T-helper 9 cell (primary cell): Measurements from ENCODE around the gene COMMD3.

Experiments used
- DNase-seq: peaks from one replicate; pipeline ENCODE4 v3.0.0-alpha.2; 2020

The COMMD3 gene

GRCh38 chr10:22320591-22321155 is 4.5 kb downstream of the COMMD3 start, which contains the start of gene BMI1:
BMI1 (plus strand) TSS chr10:22321099; CDS start chr10:22326450, 5,351 bp downstream.
- DNase-seq: peak; percentile 65

DNA sequence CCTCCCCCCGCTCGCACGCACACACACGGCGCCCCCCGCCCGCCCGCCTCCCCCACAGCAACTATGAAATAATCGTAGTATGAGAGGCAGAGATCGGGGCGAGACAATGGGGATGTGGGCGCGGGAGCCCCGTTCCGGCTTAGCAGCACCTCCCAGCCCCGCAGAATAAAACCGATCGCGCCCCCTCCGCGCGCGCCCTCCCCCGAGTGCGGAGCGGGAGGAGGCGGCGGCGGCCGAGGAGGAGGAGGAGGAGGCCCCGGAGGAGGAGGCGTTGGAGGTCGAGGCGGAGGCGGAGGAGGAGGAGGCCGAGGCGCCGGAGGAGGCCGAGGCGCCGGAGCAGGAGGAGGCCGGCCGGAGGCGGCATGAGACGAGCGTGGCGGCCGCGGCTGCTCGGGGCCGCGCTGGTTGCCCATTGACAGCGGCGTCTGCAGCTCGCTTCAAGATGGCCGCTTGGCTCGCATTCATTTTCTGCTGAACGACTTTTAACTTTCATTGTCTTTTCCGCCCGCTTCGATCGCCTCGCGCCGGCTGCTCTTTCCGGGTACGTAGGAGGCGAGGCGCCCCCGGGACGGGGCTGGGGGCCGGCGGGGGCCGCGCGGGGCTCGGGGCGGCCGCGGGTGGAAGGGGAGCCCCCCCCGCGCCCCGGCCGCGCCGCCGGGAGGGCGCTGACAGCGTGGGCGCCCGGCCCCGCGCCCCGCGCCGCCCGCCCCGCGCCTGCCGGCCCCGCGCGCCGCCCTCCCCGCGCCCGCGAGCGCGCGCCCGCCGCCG is 5.2 kb downstream of the COMMD3 start:
- peak; percentile 52 for DNase-seq

GRCh38 chr10:22321924-22322640 is 5.9 kb downstream of the COMMD3 start:
- no peak for DNase-seq

DNA sequence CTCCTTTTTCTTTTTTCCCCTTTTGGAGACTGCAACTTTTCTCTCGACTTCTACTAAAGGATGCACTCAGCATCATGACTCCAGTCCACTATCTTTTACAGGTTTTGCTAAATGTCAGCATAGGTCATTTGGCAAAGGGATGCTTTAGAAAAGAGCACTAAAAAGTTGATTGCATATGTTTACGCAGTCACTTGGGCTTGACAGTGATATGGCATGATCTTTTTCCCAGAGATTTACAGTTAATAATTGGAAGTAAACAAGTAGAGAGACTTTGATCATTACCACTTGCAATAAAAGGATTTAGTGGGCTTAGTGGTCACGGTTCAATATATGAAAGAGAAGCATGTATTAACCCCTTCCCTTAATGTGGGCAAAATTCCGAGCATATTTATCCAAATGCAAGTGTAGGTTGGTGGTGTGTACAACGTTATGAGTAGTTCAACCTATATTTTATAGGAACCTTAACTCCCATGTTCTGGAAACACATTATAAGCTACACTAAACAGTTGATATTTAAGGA is 6.5 kb downstream of the COMMD3 start:
- DNase-seq: no peak

DNA sequence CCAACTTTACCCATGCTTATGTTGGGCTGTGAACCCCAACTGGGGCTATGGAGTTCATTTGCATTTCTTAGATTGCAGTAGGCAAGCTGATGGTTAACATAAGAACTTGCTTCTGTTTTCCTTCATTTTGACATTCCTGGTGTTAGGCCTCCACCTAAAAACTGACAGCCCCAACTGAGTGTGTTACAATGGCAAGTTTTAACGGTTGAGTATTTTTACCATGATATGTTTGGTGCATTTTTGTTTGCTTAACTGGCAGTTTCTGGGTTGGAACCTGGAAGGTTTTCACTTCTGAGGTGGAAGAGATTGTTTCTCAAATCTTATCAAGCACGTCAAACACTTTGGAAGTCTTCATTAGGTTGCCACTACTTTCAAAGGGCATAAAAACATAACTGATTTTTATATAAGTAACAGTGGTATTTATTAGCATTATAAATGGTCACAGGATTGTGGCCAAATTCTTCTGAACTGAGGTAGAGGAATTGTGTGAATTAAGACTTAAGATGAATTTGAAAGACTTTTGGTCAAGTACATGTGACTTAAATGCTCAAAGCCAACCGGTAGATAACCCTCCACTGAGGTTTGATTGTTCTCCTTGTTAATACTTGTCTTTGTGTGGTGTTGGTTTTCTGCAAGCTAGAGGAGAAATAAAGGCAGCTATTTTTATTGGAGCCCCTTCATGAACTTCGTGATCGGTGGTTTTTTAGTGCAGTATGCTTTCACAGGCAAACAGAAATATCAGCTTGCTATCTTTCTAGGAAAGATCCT is 7.5 kb downstream of the COMMD3 start:
- no peak for DNase-seq

DNA sequence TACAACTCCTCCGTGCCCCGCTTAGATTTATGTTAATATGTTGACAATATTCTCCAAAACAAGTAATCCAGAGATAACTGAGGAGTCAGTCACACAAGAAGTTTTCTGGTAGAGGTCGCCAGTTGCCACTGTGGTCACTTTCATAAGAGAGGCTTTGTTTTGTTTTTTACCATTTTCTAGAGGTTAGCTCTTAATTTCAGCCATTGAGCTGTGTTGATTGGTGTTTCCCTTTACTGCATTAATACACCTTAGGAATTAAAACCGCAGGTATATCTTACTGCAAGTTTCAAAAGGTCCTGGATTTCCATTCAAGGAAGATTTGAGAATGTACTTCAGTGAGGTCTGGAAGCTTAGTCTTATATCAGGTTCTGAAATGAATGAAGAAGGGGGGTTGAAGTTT is 8.2 kb downstream of the COMMD3 start:
- DNase-seq: no peak

GRCh38 chr10:22324893-22325271 is 8.7 kb downstream of the COMMD3 start:
- DNase-seq: no peak

DNA sequence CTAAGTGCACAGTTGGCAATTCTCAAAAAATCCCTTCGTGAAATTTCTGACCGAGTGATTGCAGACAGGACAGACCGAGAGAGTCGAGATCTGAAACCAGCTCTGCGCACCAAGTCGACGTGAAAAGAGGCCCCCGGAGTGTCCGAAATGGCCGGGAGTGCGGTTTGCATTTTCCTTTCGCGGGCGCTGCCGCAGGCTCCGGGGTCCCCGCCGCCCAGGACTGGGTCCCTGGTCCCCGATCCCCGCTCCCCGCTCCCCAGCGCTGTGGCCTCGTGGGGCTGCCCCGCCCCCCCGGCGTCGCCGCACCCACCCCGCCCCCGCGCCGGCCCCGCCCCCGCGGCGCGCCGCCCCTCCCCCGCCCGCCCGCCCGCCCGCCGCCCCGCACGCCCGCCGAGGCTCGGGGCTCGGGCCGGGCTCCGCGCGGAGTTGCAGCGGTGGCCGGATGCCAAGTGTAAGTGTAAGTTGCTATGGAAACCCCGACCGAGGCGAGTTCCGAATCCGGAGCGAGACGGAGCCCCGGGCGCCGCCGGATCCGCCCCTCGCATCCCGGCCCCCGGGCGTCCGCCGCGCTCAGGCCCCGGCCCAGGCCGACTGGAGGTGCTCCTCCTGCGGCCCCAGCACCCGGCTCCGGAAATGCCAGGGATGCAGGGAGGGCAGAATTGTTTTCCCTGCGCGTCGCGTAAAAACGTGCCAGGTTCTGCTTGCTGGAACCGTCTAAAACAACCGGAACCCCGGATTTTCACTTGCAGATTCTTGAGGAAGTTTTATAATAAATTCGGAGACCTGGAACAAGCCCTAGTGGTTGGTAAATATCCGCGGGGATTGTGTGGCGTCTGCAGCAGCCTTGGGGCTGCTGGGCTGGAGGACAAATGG is 9.3 kb downstream of the COMMD3 start:
- DNase-seq: peak; percentile 75

DNA sequence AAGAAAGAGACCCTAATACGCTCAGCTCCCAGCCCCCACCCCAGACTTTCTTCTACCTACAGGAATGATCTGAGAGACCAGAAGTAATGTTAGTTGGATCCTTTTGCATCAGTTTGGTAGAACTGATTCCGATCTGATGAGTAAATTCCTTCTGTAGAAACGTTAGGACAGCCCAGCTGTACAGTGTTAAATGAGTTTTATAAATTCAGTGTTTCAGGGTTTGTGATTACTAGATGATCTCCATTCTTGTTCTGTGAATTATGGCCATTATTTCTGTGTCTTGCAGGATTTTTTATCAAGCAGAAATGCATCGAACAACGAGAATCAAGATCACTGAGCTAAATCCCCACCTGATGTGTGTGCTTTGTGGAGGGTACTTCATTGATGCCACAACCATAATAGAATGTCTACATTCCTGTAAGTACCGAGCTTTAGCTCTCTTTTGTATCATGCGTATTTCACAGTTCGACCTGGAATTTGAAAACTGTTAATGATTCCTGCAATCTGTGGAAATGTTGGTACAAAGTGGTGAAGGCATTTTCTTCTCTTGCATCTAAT is 10.0 kb downstream of the COMMD3 start:
- no peak for DNase-seq

- DNase-seq: no peak
Observed at GRCh38 chr10:22329150-22329549, 13.0 kb downstream of the COMMD3 start.

GRCh38 chr10:22332116-22332692 is 16.0 kb downstream of the COMMD3 start:
- DNase-seq: no peak

DNA sequence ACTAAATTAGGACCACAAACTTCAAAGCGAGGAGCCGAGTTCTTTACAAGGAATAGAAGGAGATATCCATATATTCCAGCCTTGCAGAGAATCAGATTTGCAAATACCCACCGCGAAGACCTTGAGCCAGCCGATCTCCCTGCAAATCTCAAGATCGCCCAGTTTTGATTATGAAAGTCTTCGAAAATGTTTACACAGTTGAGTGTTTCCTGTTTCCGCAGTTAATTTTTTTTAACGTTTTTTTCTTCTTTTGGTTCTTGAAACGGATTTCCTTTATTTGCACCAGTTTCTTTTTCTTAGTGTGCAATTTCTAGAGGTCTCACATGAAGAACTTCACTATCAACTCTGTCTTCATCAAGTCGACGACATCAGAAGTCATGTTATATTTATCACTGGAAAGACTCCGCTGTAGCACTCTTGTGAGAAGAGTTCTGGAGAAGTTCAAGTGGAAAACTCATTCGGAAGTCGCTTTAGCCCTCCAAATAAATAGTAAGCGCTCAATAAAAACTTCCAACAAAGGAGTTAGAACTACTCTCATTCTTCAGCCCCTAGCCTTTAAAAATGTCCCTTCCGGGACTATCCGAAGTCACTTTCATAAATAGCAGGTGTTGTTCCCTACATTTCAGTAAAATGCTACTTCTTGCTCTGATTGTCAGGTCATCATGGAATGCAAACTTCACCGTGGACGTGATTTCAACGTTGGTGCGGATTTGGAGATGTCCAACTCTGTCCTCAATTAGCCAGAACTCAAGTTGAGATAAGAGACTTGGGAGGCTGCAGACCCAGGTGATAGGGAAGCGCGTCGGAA is 17.2 kb downstream of the COMMD3 start:
- DNase-seq: no peak

GRCh38 chr10:22333975-22334282 is 17.7 kb downstream of the COMMD3 start:
- DNase-seq: no peak

- no peak for DNase-seq
Observed at GRCh38 chr10:22334414-22335172, 18.4 kb downstream of the COMMD3 start.

GRCh38 chr10:22335173-22335933 is 19.2 kb downstream of the COMMD3 start:
- peak; percentile 57 for DNase-seq

GRCh38 chr10:22338185-22338900 is 22.2 kb downstream of the COMMD3 start:
- DNase-seq: no peak

DNA sequence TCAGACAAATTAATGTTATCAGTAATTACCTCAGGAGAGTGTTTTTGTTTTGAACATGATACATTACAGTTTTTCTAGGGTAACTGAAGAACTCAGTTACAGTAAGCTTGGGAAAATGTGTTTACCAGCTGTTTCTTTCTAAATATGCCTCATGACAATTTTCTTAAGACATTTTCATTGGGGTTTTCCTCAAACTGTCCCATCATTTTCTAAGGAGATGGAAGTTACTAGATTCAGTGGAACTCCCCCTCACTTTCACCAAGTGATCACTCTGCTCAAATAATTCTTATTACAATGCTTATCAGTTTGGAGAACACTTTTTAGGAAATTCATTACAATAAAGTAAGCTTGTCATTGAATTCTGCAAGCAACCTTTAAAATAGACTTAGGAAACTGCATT is 22.7 kb downstream of the COMMD3 start:
- no peak for DNase-seq

- DNase-seq: no peak
Observed at GRCh38 chr10:22339761-22340328, 23.7 kb downstream of the COMMD3 start.
